Stimulated activated CD8-positive, alpha-beta memory T cell treated with anti-CD3 and anti-CD28 coated beads, Interleukin-12 subunit alpha, Interleukin-12 subunit beta, amount 100 ng/mL, for 24 hours (primary cell): ENCODE measurements around the gene CACNA1I.

Experiments used
- DNase-seq: peaks from one replicate; pipeline ENCODE4 v3.0.0-alpha.2; 2020; ENCODE audit errors: extremely low read depth

Gene CACNA1I

GRCh38 chr22:39735776-39736175, 165.2 kb downstream of the CACNA1I start:
- no peak for DNase-seq

- no peak for DNase-seq
These were observed 168.2 kb downstream of the CACNA1I start for GRCh38 chr22:39738746-39739145.
